H1 (cell line): ENCODE measurements around the gene MYOCD.

Experiments
- FOSL1 ChIP-seq: IDR thresholded peaks from 2 replicates; pipeline ENCODE4 v1.6.1; 2011; ENCODE audit warnings: mild to moderate bottlenecking, low read depth, low read length, moderate library complexity; ENCODE audit not compliant: insufficient read depth
- RXRA ChIP-seq: IDR thresholded peaks from 2 replicates; pipeline ENCODE4 v1.6.1; 2011; ENCODE audit warnings: low read depth, mild to moderate bottlenecking, low read length, moderate library complexity; ENCODE audit not compliant: insufficient read depth

- TF ChIP-seq RXRA (no peak), FOSL1 (no peak)
Measured at GRCh38 chr17:12671906-12672305, 6.2 kb downstream of the MYOCD start.
